GM12874 (cell line): Measurements from ENCODE around the gene ZNF578.

Experiments used
- TF ChIP-seq, protein P1 (sequence below): IDR thresholded peaks from 2 replicates; pipeline ENCODE4 v1.5.1; 2011; ENCODE audit warnings: low read depth, mild to moderate bottlenecking, control low read depth, low read length, moderate library complexity; ENCODE audit not compliant: insufficient read depth

The ZNF578 gene

DNA sequence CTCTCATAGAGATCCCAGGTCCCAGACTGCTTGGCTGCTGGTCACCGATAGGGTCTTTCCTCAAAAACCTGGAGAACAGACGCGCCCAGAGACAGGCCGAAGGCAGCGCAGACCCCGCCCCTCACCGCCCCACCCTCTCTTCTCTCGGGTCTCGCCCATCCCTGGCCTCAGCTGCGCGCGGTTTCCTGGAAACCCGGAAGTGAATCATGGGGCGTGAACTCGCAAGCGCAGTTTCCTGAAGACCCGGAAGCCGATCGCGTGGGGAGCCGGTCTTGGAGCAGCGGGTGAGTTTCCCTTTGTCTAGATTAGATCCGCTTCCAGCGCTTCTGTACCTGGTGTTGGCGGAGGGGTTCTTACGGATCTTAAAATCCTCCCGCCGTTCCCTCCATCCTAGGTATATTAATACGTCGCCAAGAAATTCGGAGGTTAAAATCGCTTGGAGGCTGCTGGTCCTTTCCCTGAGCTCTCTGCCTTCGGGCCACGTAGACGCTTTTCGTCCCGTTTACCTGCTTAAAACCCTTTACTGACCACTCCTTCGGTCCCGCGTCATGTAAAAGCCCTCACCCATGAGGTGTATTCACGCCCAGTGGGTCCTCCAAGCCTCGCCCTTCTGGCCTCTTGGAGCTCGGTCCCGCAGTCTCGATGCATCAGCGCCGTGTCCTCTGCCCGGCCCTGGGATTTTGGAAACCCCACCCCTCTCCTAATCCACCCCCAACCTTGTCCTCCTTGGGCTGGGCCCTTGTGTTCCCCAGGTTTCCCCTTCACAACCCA is at the start of gene ZNF578:
Gene ZNF578 (plus strand): TSS at position 230 of the 771 bp plus-strand sequence. CDS start 48,293 bp downstream, outside the sequence.
- TF ChIP-seq, protein P1, sequence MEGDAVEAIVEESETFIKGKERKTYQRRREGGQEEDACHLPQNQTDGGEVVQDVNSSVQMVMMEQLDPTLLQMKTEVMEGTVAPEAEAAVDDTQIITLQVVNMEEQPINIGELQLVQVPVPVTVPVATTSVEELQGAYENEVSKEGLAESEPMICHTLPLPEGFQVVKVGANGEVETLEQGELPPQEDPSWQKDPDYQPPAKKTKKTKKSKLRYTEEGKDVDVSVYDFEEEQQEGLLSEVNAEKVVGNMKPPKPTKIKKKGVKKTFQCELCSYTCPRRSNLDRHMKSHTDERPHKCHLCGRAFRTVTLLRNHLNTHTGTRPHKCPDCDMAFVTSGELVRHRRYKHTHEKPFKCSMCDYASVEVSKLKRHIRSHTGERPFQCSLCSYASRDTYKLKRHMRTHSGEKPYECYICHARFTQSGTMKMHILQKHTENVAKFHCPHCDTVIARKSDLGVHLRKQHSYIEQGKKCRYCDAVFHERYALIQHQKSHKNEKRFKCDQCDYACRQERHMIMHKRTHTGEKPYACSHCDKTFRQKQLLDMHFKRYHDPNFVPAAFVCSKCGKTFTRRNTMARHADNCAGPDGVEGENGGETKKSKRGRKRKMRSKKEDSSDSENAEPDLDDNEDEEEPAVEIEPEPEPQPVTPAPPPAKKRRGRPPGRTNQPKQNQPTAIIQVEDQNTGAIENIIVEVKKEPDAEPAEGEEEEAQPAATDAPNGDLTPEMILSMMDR = no peak

DNA sequence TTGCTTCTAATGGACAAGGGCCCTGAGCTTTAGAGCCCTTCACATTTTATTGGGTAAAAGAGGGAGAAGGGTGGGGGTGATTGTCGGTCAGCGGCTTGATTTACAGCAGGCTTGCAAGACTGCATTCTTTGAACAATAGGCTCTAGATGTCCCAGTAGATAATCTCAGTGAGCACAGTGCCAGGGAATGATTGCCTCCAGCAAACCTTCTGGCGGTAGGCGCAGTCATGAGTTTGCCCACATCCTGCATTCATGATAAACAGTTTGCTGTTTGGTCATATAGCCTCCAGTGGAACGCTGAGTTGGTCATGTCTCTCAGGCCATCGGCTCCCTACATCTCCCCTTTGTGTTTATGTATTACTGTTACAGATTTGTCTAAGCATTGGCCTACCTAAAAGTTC is 43.1 kb upstream of the ZNF578 start:
- TF ChIP-seq, protein P1 = no peak

DNA sequence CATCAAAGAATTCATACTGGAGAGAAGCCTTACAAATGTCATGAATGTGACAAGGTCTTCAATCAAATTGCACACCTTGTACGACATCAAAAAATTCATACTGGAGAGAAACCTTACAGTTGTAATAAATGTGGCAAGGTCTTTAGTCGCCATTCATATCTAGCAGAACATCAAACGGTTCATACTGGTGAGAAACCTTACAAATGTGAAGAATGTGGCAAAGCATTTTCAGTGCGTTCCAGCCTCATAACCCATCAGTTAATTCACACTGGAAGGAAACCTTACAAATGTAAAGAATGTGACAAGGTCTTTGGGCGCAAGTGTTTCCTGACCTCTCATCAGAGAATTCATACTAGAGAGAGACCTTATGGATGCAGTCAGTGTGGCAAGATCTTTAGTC is 37.6 kb upstream of the ZNF578 start:
- TF ChIP-seq, protein P1 = no peak

DNA sequence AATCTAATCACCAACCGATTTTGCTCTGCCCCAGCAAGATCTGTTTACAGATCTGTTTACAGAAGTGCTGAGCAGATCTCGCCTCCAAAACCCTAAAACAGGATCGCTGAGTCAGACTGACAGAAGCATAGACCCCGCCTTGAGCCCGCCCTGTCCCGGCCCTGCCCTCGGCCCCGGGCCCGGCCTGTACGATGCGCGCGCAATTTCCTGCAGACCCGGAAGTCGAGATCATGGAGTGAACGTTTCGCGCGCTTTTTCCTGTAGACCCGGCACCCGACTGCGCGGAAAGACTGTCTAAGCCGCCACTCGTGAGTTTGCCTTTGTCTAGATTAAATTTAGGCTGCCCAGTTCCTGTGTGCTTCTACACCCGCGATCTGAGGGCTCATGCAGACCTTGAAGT is 24.4 kb upstream of the ZNF578 start, which contains the start of gene ZNF534:
Gene ZNF534 (plus strand): TSS at position 212 of the 400 bp plus-strand sequence. CDS start 2,327 bp downstream, outside the sequence.
- TF ChIP-seq, protein P1 = no peak

DNA sequence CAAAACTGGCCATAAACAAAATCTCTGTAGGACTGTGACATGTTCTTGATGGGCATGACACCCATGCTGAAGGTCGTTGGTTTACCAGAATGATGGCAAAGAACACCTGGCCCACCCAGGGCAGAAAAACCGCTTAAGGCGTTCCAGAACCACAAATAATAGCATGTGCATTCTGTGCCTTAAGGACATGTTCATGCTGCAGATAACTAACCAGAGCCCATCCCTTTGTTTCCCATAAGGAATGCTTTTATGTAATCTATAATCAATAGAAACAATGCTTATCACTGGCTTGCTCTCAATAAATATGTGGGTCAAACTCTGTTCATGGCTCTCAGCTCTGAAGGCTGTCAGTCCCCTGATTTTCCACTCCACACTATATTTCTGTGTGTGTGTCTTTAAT is 11.2 kb upstream of the ZNF578 start:
- TF ChIP-seq, protein P1 = no peak

DNA sequence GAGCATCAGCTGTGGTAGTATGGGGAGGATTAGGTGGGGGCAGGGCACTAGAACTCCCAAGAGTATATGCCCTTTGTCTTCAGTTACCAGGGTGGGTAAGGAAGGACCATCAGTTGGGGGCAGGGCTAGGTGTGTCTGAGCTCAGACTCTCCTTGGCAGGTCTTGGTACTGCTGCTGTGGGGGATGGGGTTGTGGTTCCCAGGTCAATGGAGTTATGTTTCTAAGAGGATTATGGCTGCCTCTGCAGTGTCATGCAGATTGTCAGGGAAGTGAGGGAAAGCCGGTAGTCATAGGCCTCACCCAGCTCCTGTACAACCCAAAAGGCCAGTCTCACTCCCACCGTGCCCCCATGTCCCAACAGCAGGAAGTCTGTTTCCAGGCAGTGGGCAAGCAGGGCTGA is 8.8 kb upstream of the ZNF578 start:
- TF ChIP-seq, protein P1 = no peak

DNA sequence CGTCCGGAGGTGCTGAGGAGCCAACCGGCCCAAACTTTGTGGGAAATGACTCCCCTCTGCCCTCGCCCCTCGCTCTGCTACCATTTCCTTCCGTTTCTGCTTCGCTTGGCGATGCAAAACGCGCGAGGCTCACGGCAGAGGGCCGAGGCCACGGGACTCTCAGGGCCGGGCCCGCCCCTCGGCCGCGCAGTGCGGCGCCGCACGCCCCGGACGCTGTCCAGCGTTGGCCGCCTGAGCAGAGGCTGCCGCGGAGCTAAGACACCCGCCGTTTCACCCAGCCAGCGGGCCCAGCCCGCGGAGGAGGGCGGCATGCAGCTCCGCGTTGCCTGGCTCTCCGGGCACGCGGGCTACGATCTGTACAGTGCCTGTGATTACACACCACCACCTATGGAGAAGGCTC is 2.1 kb upstream of the ZNF578 start:
- TF ChIP-seq, protein P1 = no peak
